Subcutaneous adipose tissue (tissue), 4 donors: ENCODE results near the gene UBA1. TPM values are rescaled to one million over a fixed set of nuclear protein-coding genes. Genes with fewer than 3 reads are reported as not detected.

Experiments
- total RNA-seq, 4 donors: library from RNA; depleted of rRNA; stranded (reverse); fragments of >200 nt; gene quantifications; one replicate each; pipeline ENCODE4 v1.1.0, GENCODE V29; 2016
- TF ChIP-seq, protein P1 (sequence below): fragments of 450-650 bp; IDR thresholded peaks from one replicate; pipeline ENCODE4 v1.5.1; 2016; ENCODE audit warnings: low read depth, mild to moderate bottlenecking, control low read depth, antibody characterized with exemption, moderate library complexity

The UBA1 gene
- total RNA-seq, 4 donors from 2014 or later, result 106 to 137 (median 119) TPM

DNA sequence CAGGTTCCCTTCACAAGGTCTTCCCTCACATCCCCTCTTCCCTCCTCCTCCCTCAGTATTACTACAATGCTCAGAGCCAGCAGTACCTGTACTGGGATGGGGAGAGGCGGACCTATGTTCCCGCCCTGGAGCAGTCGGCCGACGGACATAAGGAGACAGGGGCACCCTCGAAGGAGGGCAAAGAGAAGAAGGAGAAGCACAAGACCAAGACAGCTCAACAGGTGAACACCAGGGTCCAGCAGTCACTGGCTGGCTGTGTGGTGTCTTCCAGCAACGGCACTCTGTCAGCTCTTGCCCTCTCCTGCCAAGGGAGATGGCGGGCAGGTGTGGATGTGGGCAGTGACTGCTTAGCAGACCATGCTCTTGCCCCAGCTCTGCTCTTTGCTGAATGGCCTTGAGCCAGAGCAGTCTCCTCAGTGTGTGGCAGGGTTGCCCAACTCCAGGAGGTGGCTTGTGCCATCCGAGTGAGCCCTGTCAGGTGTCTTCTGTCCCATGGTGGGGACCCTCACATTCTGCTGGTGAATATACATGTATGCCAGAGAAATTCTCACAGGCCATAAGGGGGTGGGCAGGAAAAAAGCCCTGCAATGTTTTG, 11.4 kb upstream of the UBA1 start:
- TF ChIP-seq, protein P1, sequence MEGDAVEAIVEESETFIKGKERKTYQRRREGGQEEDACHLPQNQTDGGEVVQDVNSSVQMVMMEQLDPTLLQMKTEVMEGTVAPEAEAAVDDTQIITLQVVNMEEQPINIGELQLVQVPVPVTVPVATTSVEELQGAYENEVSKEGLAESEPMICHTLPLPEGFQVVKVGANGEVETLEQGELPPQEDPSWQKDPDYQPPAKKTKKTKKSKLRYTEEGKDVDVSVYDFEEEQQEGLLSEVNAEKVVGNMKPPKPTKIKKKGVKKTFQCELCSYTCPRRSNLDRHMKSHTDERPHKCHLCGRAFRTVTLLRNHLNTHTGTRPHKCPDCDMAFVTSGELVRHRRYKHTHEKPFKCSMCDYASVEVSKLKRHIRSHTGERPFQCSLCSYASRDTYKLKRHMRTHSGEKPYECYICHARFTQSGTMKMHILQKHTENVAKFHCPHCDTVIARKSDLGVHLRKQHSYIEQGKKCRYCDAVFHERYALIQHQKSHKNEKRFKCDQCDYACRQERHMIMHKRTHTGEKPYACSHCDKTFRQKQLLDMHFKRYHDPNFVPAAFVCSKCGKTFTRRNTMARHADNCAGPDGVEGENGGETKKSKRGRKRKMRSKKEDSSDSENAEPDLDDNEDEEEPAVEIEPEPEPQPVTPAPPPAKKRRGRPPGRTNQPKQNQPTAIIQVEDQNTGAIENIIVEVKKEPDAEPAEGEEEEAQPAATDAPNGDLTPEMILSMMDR, result no peak

DNA sequence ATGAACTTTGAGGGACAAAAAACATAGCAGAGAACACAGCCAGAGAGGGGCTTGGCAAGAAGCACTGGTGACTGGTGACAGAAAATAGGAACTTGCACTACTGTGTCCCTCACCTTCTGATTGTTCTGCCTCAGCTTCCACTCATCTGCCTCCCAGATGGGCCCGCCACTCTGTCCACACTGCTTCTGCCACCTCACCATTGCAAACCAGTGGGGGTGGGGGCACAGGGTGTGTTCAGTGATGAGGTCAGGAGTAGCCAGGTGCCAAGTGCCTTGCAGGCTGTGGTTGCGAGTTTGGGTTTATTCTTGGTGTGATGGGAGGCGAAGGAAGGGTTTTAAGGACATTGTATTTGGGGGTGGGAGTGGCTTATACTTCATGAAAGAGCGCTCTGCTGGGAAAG, 9.1 kb upstream of the UBA1 start:
- TF ChIP-seq, protein P1, result no peak

DNA sequence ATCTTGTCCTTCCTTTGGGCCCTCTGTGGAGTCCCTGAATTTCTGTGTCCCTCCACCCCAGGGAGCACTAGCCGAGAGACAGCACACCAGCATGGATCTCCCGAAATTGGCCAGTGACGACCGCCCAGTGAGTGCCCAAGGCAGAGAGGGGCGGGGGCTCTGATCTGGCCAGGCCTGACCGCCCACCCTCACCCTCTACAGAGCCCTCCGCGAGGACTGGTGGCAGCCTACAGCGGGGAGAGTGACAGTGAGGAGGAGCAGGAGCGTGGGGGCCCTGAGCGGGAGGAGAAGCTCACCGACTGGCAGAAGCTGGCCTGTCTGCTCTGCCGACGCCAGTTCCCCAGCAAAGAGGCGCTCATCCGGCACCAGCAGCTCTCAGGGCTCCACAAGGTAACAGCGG, 8.4 kb upstream of the UBA1 start:
- TF ChIP-seq, protein P1, result no peak

DNA sequence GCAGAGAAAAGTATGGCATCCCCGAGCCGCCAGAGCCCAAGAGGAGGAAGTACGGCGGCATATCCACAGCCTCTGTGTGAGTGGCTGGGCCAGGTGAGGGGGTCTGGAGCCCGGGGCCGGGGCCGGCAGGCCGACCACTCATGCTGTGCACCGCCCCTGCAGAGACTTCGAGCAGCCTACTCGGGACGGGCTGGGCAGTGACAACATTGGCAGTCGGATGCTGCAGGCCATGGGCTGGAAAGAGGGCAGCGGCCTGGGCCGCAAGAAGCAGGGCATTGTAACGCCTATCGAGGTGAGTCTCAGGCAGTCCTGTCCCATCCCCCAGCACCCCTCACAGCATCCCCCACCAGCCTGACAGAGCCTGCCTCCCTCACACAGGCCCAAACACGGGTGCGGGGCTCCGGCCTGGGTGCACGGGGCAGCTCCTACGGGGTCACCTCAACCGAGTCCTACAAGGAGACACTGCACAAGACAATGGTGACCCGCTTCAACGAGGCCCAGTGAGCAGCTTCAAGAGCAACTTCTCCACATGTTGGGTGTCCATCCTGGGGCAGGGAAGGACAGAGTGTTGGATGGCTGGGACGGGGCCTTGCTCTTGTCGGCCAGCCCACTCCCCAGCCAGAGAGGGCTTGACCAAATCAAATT, 7.4 kb upstream of the UBA1 start:
- TF ChIP-seq, protein P1, result no peak

DNA sequence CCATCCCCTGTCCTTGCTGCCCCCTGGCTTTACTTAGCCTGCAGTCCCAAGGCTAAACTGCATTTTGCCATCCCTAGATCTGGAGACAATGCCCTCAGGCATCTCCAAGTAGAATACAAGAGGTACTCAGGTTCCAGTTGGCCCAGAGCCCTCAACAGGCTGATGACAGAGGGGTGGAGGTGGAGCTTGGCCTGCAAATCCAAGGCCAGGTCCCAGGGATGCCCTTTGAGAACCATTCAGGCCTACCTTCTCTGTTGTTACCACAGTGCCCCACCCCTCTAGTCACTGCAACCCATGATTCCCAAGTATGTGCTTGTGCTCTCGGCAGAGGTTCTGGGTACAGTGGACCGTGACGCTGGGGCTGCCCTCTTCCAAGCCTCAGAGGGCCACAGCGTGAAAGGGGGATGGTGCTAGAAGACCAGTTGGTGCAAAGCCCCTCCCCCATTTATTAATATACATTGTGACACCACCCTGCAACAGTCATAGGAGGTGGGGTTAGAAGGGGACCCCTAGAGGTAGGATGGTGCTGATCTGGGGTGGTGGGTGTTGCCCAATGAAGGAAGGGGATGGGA, 6.4 kb upstream of the UBA1 start:
- TF ChIP-seq, protein P1, result no peak

DNA sequence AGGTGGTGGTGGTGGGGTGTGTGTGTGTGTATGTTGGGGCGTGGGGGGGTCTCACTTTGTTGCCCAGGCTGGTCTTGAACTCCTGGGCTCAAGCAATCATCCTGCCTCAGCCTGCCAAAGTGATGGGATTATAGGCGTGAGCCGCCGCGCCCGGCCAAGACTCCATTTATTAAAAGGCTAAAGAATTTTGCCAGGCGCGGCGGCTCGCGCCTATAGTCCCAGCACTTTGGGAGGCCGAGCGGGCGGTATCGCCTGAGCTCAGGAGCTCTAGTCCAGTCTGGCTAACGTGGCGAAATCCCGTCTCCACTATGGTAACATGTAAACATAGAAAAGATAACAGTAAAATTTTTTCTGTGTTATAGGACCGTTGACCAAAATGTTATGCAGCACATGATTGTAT, 3.7 kb upstream of the UBA1 start:
- TF ChIP-seq, protein P1, result no peak

DNA sequence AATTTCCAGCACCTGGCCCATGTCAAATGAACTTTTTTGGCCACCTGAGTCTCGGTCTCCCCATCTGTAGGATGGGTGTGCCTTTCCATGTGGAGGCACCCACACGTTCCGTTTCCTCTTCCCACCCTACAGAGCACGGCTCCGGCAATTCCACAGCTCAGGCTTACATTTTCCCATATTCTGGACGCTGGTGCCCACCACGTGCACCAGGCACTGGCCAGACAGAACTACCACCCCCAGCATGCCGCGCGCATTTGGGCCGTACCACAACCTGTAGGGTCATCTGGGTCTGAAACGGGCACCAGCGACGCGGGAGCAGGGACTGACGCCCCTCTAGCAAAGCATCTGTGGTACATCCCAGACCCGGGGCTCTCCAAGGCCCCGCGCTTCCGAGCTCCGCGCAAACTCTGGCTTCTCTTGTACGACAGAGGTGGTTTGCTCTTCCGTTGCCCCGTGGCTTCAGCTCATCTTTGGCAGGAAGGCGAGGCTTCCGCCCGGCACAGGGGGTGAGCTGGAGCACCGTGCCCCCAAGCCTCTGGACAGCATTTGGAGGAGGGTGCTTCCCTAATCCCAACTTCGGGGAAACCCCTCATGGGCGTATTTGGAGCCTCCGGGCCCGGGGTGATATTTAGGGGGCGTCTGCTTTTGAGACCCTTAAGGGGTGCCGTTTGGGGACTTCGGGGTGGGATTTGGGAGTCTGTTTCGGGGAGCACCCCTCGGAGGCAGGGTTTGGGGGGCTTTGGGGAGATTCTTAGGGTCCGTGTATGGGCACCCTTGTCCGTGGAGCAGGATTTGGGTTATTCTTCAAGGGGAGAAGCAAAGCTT, 3.0 kb upstream of the UBA1 start:
- TF ChIP-seq, protein P1, result no peak
